Hematopoietic multipotent progenitor cell (in vitro differentiated cells): ENCODE data around the gene BCL2L14. TPM values are rescaled to one million over a fixed set of nuclear protein-coding genes. Genes with fewer than 3 reads are reported as not detected.
"Not testable (repeated sequence)": the region's sequence is repeated elsewhere in the genome, so short reads cannot be mapped to it uniquely, and the experiment has no call there.

Experiments
- DNase-seq, 3 donors: peaks; one replicate each; pipeline ENCODE4 v3.0.0-alpha.2; 2011 to 2015; ENCODE audit warnings: low read depth in 2 of 3, low spot score in 2 of 3
- total RNA-seq: library from RNA; depleted of rRNA; stranded (reverse); fragments of >200 nt; gene quantifications from one replicate; pipeline ENCODE4 v1.2.3, GENCODE V29; 2012

BCL2L14 gene
- total RNA-seq, 1 donor = not detected

DNA sequence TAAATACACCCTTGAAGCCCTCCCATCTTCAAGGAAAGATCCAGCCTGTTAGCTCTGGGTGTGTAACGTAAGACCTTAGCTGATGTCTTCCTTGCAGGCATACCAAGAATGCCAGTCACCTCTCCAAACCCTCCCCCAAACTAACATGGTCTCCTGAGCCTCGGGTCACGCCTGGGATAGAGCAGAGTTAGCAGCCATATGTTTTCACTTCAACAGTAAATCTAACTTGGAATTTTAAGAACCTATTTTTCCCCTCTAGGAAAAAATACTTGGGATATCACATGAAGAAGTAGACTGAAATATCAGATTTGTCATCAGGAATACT, 27.9 kb downstream of the BCL2L14 start:
- no peak for DNase-seq

DNA sequence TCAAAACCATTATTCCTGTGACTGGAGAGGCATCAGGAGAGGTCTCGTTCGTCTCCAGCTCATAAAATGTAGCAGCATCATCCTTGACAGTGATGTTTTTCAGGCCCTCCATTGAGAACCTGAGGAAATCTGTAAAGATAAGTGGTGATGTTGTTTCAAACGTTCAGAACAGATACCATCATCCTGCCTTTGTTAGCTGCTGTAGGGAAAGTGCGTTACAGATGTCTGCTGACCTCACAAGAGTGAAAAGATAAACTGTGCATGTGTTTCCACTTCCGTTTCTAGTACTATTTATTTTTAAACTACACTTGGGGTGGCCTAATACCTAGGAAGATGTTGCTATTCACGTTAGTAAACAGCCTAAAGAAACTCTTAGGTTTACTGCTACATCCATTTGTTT, 28.4 kb downstream of the BCL2L14 start:
- DNase-seq = peak in 1 of 3 donors; percentile 15

DNA sequence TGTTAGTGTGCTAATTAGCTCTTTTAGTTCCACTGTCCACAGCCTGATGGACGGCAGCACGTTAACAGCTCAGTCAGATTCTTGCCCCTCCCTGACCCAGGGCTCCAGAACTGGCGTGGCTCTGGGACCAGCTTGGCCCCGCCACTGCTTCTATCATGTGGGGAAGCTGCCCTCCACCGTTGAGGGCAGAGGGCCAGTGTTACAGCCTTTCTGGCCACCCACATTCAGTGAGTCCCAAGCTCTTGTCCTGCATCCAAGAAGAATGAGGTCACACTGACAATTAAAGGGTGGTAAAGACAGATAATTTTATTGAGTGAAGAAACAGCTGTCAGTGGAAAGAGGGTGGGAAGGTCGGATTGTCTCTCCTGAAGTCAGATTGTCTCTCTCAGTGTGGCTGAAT, 36.9 kb downstream of the BCL2L14 start:
- no peak for DNase-seq

DNA sequence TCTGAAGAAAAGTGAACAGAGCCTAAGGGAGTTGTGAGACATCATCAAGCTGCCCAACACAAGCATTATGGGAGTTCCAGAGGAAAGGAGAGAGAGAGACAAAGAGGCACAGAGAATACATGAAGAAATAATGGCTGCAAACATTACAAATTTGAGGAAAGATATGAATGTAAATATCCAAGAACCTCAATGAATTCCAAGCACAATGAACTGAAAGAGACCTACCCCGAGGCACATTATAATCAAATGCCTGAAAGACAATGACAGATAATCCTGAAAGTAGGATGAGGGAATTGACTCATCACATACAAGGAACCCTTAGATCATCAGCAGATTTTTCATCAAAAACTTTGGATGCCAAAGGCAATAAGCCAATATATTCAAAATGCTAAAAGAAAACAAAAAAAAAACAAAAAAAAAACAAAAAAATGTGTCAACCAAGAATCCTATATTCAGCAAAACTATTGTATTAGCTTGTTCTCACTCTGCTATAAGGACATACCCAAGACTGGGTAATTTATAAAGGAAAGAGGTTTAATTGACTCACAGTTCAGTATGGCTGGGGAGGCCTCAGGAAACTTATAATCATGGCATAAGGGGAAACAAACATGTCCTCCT, 37.8 kb downstream of the BCL2L14 start:
- DNase-seq = peak in 1 of 3 donors; percentile 21

DNA sequence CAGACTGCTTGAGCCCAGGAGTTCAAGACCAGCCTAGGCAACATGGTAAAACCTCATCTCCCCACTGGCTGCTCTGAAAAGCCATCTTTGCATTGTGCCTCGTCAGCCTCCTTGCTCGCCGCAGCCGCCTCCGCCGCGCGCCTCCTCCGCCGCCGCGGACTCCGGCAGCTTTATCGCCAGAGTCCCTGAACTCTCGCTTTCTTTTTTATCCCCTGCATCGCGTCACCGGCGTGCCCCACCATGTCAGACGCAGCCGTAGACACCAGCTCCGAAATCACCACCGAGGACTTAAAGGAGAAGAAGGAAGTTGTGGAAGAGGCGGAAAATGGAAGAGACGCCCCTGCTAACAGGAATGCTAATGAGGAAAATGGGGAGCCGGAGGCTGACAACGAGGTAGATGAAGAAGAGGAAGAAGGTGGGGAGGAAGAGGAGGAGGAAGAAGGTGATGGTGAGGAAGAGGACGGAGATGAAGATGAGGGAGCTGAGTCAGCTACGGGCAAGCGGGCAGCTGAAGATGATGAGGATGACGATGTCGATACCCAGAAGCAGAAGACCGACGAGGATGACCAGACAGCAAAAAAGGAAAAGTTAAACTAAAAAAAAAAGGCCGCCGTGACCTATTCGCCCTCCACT, 40.3 kb downstream of the BCL2L14 start:
- DNase-seq = not testable (repeated sequence)

DNA sequence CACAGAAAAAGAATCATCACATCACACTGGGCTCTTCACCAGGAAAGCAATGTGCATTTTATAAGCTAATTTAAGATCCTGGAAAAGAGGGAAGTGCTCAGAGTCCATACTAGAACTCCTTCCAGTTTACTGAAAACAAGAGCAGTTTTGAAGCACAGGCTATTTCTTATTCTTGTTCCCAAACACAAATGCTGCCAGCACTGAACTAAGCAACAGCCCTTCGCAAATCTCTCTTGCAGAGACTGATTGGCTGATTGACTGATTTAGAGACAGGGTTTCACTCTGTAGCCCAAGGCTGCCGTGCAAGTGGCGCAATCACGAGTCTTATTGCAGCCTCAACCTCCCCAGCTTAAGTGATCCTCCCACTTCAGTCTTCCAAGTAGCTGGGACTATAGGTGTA, 44.8 kb downstream of the BCL2L14 start:
- DNase-seq = no peak

DNA sequence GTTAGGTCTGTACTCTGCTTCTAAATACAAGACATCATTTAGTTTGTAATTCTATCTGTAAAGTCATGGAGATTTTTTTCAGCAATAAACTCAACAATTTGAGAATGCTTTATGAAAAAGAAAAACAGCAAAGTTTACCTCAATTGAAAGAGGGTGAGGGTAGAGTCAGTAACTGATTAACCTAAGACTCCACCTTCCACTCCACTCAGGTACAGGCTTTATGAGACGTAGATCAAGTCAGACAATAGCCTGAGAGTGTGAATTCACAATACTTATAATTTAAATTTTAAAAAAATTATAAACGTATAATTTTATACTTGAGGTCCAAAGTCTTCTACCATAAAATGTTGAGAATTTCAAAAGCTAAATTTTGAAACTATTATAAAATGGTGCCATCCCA, 45.9 kb downstream of the BCL2L14 start:
- DNase-seq = no peak

DNA sequence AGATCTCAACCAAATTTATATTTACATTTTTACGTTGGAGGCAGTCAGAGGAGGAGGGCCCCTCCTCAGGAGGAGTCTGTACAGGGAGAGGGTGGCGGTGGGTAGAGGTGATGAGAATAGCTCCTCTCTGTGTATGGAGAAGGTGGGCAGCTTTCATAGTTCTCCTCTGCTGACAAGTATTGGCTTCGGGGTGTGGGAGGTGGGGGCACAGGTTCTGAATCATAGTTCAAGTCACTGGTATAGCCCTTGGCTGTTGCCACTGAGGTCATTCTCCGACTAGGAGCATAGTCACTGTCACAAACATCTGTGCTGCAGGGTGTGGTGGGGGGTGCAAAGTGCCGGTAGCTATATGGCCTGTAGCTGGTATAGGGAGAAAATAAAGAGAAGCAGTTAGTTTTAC, 50.3 kb downstream of the BCL2L14 start:
- DNase-seq = no peak

DNA sequence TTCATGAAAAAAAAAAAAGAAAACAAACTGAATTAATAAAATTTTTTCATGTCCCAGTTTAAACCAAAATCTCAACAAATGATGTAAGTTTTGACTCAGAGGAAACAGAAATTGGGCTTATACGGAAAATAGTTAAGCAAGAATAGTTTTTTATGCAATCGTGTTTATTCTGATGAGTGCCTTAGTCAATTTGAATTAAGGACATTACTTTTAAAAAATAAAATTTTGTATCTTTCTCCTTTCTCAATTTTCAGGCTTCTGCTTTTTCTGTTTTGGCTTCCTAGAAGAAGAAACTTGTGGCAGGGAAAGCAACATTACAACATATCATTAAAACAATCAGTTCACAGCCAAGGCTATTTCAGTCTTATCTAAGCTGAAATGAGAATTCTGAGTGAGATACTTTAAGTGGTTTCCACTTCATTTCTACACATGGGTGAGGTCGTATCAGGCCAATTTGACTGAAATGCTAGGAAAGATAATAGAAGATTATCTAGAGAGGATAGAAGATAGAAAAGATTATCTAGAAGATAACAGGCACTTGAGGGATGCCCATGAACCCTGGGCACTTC, 52.4 kb downstream of the BCL2L14 start:
- DNase-seq = no peak

DNA sequence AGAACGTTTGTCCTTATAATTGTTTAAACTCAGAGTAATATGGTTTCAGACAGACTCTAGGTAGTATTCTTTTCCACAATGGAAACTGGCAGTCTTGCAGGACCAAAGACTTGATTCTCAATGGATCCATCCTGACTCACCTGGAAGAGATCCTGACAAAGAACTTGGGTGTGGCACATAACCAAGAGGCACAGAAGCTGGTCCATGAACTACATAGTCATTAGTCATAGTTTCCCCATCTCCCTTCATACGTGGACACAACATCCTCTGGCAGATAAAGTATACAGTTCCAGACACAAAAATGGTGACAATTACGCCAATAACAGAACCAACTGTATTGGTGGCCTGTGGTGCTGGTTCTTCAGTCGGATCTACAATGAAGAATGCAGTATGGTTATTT, 55.8 kb downstream of the BCL2L14 start:
- DNase-seq = no peak

DNA sequence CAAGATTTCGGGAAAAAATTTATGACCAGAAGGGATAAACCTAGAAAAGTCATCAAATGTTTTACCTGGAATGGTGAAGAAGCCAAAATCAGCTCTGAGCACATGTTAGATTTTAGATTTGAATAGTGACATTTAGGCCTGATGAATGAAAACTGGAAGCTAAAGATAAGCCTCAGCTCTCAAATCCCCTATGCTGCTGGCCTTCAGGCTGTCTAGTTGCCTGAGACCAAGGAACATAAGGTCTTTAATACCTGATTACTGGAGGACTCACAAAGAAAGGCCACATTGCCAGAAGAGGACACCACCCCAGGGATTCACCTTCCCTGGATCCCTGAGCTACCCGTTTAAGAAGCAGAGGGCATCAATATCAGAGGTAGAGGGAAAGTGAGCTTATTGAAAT, 56.6 kb downstream of the BCL2L14 start:
- DNase-seq = no peak

DNA sequence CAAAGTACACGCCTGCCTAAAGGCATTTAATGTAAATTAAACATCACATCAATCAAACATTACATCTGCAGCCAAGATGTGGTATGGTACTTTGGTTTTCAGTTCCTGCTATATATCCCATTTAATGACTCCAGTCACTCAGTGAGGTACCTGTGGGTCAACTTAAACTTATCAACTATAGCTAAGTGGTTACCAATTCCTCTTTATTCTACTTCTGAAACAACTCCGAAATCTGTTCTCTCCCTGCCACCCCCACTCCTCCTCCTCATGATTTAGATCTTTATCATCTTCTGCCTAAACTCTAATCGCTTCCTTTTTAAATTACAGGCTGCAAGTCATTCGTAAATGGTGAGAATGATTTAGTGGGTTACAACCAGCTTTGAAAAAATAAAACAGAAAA, 57.9 kb downstream of the BCL2L14 start:
- DNase-seq = peak in 1 of 3 donors; percentile 17

DNA sequence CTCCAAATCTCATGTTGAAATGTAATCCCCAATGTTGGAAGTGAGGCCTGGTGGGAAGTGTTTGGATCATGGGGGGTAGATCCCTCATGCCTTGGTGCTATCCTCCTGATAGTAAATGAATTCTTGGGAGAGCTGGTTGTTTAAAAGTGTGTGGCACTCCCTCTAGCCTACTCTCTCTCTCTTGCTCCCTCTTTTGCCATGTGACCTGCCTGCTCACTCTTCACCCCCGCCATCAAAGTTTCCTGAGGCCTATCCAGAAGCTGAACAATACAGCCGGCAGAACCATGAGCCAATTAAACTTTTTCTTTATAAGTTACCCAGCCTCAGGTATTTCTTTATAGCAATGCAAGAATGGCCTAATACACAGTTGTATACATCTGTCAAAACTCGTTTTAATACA, 62.5 kb downstream of the BCL2L14 start:
- no peak for DNase-seq

DNA sequence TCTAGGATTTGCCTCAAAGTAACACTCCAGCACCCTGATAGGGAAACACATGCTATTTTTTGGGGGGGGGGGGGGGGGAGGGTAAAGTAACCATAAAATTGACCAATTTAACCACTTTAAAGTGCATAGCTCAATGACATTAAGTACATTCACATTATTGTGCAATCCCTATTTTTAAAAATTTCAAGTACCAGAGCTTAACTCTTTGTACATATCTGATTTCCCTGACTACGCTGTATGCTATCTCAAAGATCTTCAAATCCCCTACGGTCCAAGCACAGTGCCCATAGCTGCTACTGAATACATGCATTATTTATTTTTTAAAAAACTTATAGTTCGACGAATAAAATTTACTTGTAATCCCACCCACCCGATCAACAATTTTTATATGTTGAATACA, 63.0 kb downstream of the BCL2L14 start:
- no peak for DNase-seq

DNA sequence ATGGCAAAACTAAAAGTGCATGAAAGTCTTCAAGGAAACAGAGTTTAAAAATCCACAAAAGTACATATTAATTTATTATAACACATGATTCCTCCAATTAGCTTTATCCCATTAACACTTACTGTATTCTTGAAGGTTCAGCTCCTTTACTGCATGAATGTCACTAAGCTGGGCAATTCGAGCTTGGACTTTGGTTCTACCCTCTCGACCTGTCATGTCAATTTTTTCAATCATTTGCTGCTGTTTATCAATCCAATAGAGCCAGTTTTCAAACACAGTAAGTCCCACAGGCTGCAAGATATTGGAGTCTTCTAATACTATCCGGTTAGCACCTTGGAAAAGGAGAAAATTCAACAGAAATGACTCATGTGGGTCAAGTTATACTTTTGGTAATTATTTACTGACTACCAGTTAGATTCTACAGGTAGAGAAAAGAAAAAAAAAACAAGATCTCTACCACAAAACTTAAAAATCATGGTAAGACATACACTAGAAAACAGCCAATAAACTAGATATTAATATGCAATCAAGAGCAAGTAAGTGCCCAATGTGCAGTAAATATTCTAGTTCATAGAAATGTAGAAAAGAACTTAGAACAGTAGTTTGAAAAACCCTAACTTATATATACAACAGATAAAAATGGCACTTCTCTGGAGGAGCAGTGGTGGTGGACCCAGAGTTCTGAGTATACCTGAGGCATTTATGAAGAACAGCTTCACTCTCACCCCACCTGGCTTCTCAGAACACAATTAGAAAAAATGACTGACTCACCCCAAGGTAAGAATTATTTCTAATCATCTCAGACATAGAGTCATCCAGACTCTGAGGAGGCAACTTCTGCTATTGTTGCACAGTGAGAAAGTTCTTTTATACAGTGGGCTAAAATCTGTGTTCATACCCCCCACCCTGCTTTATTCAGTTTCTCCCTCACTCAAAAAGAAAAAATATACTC, 67.7 kb downstream of the BCL2L14 start:
- no peak for DNase-seq

DNA sequence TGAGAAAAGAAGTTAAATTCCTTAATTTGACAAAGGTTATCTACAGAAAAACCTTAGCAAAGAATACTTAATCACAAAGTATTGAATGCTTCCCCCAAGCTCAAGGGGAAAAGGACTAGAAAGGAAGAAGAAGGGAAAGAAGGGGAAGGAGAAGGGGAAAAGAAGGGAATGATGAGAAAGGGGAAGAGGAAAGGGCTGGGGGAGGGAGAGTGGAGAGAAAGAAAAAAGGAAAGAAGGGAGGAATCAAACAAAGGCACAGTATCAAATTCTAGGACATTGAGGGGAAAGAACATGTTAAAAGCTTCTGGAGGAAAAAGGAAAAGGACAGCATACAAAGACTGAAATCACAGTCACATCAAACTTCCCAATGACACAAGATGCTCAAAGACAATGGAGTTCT, 70.3 kb downstream of the BCL2L14 start:
- DNase-seq = no peak

DNA sequence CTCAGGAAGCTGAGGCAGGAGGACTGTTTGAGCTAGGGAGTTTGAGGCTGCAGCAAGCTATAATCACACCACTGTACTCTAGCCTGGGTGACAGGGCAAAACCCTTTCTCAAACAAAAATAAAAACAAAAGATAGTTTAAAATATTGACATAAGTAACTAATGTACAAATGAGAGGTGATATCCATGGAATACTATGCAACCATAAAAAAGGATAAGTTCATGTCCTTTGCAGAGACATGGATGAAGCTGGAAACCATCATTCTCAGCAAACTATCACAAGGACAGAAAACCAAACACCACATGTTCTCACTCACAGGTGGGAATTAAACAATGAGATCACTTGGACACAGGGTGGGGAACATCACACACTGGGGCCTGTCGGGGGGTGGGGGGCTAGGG, 73.8 kb downstream of the BCL2L14 start:
- not testable (repeated sequence) for DNase-seq

DNA sequence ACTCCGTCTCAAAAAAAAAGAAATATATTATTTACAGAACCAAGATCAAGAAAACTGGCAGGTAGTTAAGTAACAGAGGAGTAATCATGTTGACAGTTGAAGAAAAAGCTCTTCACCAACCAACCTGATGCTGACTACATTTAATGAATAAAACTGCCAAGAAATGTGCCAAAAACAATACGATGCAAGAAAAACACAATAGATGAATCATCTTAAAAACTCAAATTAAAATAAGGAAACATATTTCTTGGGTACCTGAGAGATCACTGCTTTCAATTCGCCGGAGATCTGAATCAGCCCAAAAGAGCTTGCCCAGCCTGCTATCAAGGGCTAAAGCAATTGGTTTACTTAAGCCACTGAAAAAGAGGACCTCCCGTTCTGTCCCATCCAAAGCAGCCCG, 76.4 kb downstream of the BCL2L14 start:
- no peak for DNase-seq
